SKM-1 (cell line): ENCODE data around the gene KIAA0232.
"Not testable (repeated sequence)": the region's sequence is repeated elsewhere in the genome, so short reads cannot be mapped to it uniquely, and the experiment has no call there.

Experiments
- DNase-seq: peaks from one replicate; lab custom pipeline; 2025; ENCODE audit not compliant: unreplicated experiment; lab: John Stamatoyannopoulos, UW

Gene KIAA0232

DNA sequence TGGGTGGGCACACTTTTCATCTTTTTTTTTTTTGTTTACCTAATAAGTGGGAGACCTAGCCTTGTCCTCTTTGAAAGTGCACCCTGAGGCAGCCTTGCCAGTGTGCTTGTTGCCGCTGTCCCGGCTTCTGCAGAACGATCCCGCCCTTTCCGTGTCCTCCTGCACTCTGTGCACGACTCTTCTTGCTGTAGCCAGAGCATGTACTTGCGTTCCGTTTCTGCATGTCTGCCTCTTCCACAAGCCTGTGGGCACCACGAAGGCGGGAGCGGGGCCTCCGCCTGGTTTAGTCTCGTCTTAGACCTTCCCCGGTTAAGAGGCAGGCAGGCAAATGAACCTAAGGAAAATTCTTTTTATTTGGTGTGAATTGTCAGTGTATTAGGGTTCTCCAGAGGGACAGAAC, 94.5 kb downstream of the KIAA0232 start:
- no peak for DNase-seq

DNA sequence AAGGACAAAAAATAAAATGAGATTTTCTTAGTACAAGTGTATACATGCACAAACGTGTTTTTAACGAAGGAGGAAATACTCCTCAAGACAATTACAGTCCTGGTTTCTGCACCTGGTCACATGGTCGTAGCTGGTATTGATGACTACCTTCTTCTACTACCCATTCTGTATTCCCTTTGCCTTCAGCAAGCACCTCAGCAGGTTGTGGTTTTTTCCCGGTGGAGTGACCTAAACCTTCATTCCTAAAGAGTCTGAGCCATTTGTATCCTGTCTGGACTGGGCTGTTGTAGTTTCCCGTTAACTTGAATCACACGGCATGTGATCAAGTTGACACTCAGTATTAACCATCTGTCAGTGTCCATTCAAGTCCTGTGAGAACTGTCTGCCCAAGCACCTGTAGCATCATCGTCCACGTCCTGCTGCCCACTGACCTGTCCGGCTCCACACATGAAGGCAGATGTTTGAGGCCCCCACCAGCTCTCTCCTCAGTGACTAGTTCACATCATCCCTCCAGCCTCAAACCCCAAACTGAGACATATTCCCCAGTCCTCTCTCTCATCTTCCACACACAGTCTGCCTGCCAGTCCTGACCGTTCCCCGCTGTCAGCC, 96.0 kb downstream of the KIAA0232 start:
- DNase-seq = no peak

- no peak for DNase-seq
These were observed 98.2 kb downstream of the KIAA0232 start for GRCh38 chr4:6880691-6881090.

DNA sequence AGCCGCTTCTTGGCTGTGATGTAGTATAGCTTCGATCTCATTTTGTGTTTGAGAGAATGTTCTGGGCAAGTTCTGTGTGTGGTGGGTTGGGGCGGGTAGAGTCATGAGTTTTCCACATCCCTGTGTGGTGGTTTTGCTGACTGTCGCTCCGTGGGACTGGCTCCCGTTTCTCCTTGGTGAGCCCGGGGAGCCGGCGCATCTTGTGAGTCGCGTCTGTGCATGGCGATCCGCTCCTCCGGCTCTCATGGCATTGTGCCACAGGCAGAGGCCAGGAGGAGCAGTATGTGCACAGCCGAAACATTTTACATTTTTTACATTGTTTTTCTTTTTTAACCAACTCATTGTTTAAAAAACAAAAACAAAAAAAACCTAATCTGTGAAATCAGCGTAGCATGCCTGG, 99.4 kb downstream of the KIAA0232 start:
- DNase-seq = no peak

DNA sequence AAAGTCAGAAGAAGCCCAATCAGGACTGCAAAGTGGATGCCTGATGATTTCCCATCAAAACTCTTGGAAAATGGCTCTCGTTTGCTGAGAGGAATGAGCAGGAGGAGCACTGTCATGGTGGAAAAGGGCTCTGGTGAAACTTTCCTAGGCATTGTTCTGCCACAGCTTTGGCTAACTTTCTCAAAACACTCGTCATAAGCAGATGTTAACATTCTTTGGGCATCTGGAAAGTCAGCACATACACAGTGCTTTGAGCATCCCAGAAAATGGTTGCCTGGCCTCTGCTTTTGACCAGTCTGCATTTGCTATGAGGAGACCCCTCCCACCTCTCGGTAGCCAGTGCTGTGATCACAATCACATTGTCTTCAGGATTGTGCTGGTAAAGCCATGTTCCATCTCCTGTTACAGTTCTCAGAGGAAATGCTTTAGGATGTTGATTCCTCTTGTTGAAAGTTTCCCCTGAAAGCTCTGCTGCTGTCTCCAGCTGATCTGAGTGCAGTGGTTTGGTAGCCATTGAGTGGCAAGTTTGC, 101.9 kb downstream of the KIAA0232 start:
- no peak for DNase-seq

DNA sequence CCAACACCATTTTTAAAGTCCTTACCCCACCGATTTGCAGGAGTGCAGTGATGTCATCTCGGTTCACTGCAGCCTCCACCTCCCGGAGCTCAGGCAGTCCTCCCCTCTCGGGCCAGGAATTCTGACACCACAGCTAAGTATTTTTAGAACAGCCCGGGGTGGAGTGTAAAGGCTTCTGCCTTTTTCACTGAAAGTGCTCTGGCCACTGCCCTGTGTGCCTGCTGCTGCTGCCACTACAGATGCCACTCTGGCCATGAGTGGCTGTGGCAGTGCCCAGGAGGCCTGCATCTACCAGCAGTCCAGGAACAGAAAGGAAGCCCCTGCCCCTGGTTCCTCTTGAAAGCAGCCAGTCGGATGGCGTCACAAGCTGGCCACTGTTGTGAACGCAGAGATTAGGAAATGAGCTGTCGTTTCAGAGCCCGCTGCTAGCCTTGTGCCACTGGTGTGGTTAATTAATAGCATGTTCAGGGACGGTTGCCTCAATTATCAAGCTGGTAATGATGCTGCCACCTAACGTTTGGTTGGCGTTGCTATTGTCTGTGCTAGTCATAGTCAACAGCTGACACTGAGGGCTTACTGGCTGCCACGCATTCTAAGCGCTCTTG, 103.5 kb downstream of the KIAA0232 start:
- peak; percentile 81 for DNase-seq

DNA sequence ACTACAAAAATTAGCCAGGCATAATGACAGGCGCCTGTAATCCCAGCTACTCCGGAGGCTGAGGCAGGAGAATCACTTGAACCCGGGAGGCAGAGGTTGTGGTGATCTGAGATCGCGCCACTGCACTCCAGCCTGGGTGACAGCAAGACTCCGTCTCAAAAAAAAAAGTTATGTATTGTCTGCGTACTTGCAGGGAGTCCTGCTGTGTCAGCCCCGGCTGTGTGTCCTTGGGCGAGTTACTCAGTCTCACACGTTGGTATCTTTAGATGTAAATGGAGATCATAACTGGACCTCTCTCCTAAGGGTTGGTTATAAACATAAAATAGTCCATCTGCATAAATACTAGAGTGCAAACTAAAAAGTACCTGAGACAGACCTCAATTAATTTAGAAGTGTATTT, 104.4 kb downstream of the KIAA0232 start:
- no peak for DNase-seq

DNA sequence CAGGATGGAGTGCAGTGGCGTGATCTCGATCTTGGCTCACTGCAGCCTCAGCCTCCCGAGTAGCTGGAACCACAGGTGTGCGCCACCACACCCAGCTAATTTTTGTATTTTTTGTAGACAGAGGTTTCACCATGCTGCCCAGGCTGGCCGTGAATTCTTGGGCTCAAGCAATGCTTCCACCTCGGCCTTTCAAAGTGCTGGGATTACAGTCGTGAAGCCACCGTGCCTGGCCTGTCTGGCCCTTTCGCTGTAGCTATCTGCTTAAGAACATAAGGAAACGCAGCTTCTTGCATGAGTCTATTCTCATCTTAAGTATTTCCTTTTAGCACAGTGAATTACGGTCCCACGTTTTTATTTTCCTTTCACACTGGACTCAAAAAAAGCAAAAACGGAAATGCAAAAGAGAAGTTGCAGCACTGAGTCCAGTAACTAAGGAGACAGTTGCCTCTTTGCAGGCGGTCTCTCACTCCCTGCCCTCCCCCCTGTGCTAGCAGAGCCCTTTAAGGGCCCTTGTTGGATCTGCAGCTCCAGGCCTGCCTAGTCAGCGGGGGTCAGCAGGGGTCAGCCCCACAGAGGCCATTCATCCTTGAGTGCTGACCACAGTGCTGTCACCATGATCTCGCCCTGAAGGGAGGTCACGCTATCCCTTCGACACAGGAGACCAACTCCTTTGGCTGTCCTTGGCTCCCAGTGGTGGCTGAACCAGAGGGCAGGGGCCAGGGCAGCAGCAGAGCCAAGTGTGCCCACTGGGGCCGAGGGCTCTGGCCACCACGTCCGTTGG, 105.3 kb downstream of the KIAA0232 start:
- DNase-seq = peak; percentile 93

- DNase-seq = no peak
These were observed 106.1 kb downstream of the KIAA0232 start for GRCh38 chr4:6888506-6889071.

DNA sequence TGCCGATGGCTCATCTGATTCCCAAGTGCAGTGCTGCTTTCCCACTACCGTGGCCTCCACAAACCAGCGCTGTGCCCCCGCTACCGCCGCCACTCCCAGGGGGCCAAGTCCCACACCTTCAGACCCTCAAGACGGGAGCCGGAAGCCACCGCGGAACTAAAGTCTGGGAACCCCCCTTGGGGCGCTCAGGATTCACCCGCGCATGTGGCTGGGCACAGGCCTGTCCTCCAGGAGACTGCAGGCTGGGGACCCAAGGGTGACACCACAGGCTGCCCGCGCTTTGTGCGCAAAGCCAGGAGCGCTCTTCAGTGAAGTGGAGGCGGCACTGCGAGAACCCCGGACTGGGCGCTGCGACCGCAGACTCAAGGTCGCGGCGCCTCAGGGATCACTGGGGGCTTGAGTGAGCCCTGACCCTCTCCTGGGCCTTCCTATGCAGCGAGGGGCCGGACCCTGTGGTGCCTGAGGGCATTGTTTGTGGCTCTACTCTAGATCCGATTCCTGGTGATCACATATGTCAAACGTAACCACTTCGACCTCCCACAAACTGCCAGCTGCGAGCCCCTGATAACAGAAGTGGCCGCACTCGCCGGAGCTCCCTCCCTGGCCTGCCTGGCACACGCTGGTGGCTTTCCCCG, 106.7 kb downstream of the KIAA0232 start:
- DNase-seq = no peak

DNA sequence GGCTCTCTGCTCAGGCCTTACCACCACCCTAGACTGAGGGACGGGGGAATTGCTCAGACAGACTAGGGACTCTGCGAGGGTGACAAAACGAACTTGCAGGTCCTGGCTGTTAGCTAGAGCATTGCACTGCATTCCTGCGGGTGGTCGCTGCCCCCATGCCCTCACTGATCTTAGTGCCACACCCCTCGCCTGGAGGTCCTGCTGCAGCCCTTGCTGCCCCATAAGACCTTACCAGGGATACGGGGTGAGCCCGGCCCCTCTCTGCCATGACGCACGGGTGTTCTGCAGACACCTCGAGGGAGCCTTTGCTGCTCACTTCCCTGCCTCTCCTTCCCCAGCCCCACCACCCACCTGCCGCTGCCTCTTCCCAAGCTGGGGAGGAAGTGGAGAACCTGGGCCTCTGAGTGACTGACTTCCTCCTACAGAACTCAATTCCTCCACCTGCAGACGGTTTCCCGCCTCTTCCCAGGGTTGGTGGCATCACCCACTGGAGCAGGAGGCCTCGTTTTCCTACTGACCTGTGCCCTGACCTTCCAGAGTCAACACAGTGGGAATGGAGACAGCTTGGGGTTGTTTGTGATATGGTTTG, 107.3 kb downstream of the KIAA0232 start:
- no peak for DNase-seq

- no peak for DNase-seq
These were observed 107.8 kb downstream of the KIAA0232 start for GRCh38 chr4:6890358-6890757.

GRCh38 chr4:6890971-6891370, 108.4 kb downstream of the KIAA0232 start:
- DNase-seq = not testable (repeated sequence)

DNA sequence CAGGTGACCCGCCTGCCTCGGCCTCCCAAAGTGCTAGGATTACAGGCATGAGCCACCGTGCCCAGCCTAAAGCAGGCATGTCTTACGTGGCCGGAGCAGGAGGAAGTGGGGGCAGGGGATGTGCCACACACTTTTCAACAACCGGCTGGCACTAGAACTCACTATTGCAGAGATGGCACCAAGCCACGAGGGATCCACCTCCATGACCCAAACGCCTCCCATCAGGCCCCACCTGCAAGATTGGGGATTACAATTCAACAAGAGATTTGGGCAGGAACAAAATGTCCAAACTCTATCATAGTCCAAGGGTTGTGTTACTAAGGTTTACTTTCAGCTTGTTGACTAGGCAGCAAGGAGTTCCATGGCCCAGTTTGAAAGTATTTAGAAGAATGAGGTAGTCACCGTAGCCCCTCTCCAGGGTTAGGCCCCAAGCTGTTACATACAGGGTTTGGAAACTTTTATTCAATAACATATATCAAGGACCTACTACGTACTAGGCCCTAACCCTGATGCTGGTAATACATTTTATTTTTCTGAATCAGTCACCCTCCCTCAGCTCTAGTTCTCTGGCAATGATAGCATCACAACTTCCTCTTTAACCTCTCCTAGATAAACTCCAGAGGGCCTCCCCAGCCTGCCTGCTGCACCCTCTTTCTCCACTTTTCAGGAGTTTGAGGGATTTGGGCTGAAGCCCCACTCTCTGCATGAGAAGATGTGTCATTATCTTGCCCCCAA, 109.1 kb downstream of the KIAA0232 start:
- peak; percentile 75 for DNase-seq

DNA sequence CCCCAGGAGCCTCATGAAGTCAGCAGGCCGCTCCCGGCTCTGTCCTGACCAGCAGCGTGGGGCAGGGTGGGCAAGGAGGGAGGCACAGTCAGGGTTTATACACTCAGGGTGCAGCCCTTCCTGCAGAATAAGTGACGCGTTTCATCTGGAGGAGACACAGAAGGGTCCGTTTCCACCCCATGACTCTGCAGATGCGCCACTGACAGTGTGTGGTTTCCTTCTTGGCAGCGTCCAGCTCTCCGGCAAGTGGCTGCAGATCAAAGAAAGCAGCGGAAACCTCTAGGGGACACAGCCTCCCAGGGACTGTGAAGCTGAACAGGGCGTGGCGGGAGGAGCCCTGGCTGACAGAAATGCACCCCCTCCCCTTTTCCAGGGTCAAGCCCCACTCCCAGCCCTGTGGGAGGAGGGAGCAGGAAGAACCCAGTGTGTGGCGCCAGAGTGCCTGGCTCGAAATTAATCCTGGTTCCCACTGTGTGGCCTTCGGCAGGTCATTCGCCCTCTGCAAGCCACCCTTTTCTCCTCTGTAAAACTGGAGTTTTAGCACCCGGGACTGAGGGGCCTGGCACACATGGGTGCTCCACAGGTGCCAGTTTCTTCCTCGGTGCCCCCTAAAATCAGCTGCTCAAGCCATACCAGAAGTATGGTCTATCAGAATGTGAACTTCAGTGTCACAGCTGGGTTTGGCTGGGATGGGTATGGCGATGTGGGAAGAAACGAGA, 109.8 kb downstream of the KIAA0232 start:
- peak; percentile 58 for DNase-seq

GRCh38 chr4:6892909-6893202, 110.3 kb downstream of the KIAA0232 start:
- DNase-seq = no peak

DNA sequence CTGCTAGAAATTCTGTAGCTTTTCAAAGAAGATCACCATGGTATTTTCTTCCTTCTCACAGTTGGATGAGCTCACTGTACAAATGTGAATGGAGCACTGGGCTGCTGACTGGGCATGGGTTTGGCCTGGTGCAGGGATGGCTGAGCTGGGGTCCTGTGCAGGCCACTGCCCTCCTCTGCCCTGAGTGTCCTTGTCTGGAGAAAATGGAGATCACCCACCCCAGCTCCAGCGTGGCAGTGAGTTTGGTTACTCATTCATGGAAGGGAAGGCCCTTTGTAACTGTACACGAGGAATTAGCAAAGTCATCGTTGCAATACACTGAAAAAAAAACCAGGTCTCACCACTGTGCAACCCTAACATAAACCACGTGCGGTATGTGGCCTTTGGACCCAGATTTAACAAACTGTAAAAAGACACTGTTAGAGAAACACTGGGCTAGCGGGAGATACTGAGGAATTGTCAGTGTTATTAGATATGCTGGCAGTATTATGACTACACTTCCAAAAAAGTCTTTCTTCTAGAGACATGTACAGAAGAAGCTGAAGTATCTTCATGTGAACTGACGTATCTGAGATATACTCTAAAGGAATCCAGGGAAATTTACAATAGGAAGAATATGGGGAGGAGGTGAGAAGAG, 111.0 kb downstream of the KIAA0232 start:
- DNase-seq = no peak

DNA sequence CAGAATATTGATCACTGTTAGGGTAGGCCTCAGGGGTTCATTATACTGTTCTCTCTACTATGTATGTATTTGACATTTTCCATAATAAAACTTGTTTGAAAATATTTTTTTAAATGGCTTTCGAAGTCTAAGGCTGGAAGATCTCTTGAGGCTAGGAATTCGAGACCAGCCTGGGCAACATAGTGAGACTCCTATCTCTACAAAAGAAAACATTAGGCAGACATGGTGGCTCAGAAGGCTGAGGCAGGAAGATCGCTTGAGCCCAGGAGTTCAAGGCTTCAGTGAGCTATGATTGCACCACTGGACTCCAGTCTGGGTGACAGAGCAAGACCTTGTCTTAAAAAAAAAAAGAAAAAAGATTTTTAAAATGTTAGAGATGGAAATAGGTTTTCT, 111.6 kb downstream of the KIAA0232 start:
- DNase-seq = no peak
